ENCODE data around the gene COL3A1.

Gene COL3A1

DNA sequence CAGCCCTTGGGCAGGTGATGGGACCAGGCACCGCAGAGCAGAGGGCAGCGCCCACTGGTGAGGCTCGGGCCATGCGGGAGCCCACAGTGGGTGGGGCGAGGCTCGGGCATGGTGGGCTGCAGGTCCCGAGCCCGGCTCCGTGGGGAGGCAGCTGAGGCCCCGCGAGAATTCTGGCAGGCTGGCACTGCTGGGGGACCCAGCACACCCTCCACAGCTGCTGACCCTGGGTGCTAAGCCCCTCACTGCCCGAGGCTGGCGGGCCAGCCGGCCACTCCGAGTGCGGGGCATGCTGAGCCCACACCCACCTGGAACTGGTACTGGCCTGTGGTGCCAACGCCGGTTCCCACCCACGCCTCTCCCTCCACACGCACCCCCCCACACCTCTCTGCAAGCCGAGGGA lies 29.7 kb upstream of the COL3A1 start:
- no peaks in the 10 kb centered on the region for H3K27me3 ChIP-seq
- H3K4me1 ChIP-seq (ENCODE audit: control insufficient read depth in 1 of 2, insufficient read depth in 1 of 2, low read depth in 1 of 2, low read length in 1 of 2): no peaks in the 10 kb centered on the region
- no peaks in the 10 kb centered on the region for H3K36me3 ChIP-seq
- H3K27ac ChIP-seq: no peak overlapping the region
- TF ChIP-seq, protein P1, sequence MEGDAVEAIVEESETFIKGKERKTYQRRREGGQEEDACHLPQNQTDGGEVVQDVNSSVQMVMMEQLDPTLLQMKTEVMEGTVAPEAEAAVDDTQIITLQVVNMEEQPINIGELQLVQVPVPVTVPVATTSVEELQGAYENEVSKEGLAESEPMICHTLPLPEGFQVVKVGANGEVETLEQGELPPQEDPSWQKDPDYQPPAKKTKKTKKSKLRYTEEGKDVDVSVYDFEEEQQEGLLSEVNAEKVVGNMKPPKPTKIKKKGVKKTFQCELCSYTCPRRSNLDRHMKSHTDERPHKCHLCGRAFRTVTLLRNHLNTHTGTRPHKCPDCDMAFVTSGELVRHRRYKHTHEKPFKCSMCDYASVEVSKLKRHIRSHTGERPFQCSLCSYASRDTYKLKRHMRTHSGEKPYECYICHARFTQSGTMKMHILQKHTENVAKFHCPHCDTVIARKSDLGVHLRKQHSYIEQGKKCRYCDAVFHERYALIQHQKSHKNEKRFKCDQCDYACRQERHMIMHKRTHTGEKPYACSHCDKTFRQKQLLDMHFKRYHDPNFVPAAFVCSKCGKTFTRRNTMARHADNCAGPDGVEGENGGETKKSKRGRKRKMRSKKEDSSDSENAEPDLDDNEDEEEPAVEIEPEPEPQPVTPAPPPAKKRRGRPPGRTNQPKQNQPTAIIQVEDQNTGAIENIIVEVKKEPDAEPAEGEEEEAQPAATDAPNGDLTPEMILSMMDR (IDR thresholded peaks at IDR 0.05): no peak
- H3K4me3 ChIP-seq (ENCODE audit: low read depth in 1 of 2, low read length in 1 of 2): no peak overlapping the region
- no peaks in the 10 kb centered on the region for H3K9me3 ChIP-seq

DNA sequence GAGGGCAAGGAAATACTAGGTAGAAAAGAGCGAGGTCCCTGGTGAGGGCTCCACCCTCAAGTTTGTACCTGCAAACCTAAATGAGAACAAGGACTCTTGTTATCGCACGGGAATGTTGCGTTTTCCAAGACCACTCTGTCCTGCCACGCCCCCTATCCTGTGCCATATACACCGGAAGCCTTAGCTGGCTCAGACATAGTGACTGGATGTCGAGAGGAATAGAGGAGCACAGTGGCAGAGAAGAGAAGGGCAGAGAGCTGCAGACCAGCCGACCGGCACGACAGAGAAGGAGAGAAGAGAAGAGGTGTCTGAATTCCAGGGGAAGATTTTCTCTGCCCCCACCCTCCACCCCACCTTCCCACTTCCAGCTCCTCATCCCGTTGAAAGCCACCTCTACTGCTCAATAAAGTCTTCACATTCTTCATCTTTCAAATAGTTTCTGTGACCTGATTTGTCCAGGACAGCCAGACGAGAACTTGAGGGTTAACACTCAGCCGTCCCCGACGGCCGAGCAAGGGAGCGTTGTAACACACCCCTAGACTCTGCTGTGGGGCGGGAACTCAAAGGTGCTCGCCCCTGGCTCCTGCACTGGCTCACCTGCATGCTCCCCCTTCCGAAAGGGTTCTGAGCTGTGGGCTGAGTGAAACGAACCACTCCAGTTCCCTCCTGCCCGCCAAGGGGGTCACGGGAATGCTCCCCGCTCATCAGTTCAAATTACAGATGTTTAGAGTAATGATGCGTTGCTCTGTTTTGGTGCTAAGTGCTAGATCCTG lies 24.9 kb upstream of the COL3A1 start:
- Histone ChIP-seq H3K4me1 (ENCODE audit: control insufficient read depth in 1 of 2, insufficient read depth in 1 of 2, low read depth in 1 of 2, low read length in 1 of 2) (no peaks in the 10 kb centered on the region), H3K36me3 (no peaks in the 10 kb centered on the region), H3K4me3 (ENCODE audit: low read depth in 1 of 2, low read length in 1 of 2) (no peak overlapping the region), H3K27me3 (no peaks in the 10 kb centered on the region), H3K9me3 (no peaks in the 10 kb centered on the region), H3K27ac (no peak overlapping the region)
- TF ChIP-seq, protein P1 (IDR thresholded peaks at IDR 0.05): no peak

DNA sequence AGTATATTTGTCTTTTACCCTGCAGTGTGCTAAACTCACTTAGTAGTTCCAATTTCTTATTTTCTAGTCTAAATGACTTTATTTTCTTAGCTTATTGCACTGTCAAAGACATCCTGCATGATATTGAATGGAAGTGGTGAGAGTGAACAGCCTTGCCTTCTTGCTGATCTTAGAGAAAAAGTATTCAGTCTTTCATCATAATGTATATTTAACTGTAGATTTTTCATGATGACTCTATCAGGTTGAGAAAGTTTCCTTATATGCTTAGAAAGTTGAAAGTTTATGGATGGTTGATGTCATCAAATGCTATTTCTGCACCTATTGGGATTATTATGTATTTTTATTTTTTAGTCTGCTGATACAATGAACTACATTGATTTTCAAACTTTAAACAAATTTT lies 21.3 kb upstream of the COL3A1 start:
- no peaks in the 10 kb centered on the region for H3K9me3 ChIP-seq
- H3K4me3 ChIP-seq (ENCODE audit: low read depth in 1 of 2, low read length in 1 of 2): no peak overlapping the region
- no peaks in the 10 kb centered on the region for H3K36me3 ChIP-seq
- no peaks in the 10 kb centered on the region for H3K4me1 ChIP-seq (ENCODE audit: control insufficient read depth in 1 of 2, insufficient read depth in 1 of 2, low read depth in 1 of 2, low read length in 1 of 2)
- H3K27ac ChIP-seq: no peak overlapping the region
- H3K27me3 ChIP-seq: no peaks in the 10 kb centered on the region
- TF ChIP-seq, protein P1 (IDR thresholded peaks at IDR 0.05): no peak

DNA sequence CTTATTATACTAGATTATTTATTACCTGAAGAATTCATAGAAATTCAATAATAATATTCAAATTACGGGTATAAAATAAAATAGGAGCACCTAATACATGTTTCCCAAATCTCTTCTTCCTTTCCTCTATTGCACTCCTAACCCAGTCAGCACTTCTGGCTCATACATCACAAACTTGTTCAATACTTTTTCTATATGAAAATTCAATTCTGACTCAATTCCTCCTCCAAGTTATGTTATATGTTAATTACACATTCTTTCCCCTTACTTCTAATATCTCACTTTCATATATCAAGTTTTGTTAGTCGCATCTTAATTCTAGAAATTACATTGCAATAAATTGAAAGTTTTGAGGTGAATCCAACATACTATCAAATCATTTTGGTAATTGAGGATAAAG lies 17.9 kb upstream of the COL3A1 start:
- Histone ChIP-seq H3K9me3 (no peaks in the 10 kb centered on the region), H3K27me3 (no peaks in the 10 kb centered on the region), H3K27ac (no peak overlapping the region), H3K36me3 (no peaks in the 10 kb centered on the region), H3K4me1 (ENCODE audit: control insufficient read depth in 1 of 2, insufficient read depth in 1 of 2, low read depth in 1 of 2, low read length in 1 of 2) (no peaks in the 10 kb centered on the region), H3K4me3 (ENCODE audit: low read depth in 1 of 2, low read length in 1 of 2) (no peak overlapping the region)
- TF ChIP-seq, protein P1 (IDR thresholded peaks at IDR 0.05): no peak

DNA sequence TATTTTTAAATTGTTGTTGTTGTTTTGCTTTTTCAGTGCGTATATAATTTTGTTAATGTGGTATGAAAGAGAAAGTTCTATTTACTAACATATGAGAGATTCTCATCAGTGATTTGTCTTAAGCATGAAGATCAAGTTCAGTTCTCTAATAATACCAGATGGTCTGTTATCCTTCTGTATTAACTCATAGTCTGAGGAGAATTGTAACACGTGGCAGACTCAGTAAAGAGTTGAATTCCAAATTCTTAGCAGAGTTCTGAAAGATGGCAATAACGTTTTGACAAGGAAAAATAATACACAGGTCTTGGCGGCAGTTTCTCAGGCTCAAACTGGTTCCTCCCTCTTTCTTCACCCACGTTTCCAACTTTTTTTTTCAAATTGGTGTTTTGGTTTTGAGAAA lies 17.2 kb upstream of the COL3A1 start:
- Histone ChIP-seq H3K4me3 (ENCODE audit: low read depth in 1 of 2, low read length in 1 of 2) (no peak overlapping the region), H3K27ac (no peak overlapping the region), H3K9me3 (no peaks in the 10 kb centered on the region), H3K27me3 (no peaks in the 10 kb centered on the region), H3K36me3 (no peaks in the 10 kb centered on the region), H3K4me1 (ENCODE audit: control insufficient read depth in 1 of 2, insufficient read depth in 1 of 2, low read depth in 1 of 2, low read length in 1 of 2) (no peaks in the 10 kb centered on the region)
- TF ChIP-seq, protein P1 (IDR thresholded peaks at IDR 0.05): no peak

All from neutrophil (primary cell).